HCT116 (cell line): ENCODE data around the gene ACTL7A. TPM values are rescaled to one million over a fixed set of nuclear protein-coding genes. Genes with fewer than 3 reads are reported as not detected.

Experiments used
- ATAC-seq: fragments of 200-7000 bp; cut with Tn5 transposase; 2 replicates; pipeline ENCODE4 v1.9.1; 2020; ENCODE audit warnings: mild to moderate bottlenecking, moderate library complexity
- BruUV-seq: library from RNA; stranded (reverse); fragments of 400-500 nt; replicated peaks from 2 replicates; lab custom pipeline; 2021; lab: Mats Ljungman, UMichigan
- CTCF ChIA-PET: fragments of 300-600 bp; sonication (Branson Sonifier 250); formaldehyde crosslinking; loops from one replicate; lab custom pipeline; 2021; ENCODE audit warnings: antibody characterized with exemption; lab: Charles Lee
- POLR2A ChIA-PET: fragments of 300-600, 350-600 bp; sonication (Branson Sonifier 250); formaldehyde crosslinking; loops from one replicate; lab custom pipeline; 2021; ENCODE audit warnings: antibody characterized with exemption; lab: Charles Lee
- RAD21 ChIA-PET, 2 experiments: fragments of 300-600 bp; sonication (Branson Sonifier 250); formaldehyde crosslinking; loops; one replicate each; lab custom pipeline; 2023; ENCODE audit warnings: low total read pairs in 2 of 2; ENCODE audit not compliant: uncharacterized antibody in 2 of 2, unreplicated experiment in 2 of 2, low non-redundant PET in 1 of 2; lab: Charles Lee
- DNase-seq: peaks from one replicate; pipeline ENCODE4 v3.0.0-alpha.2; 2010; ENCODE audit warnings: low read depth, low spot score
- H2AFZ ChIP-seq: fragments of 200-600 bp; shearing (Covaris generic), sonication (generic); 2 replicates; pipeline ENCODE4 v1.6.1; 2017; ENCODE audit warnings: low read depth, mixed run types, mixed read lengths, antibody characterized with exemption, low read length; ENCODE audit not compliant: poor library complexity, severe bottlenecking
- H3K27ac ChIP-seq: 2 replicates; pipeline ENCODE4 v1.5.1; 2012; ENCODE audit warnings: low read depth, low read length
- H3K27me3 ChIP-seq: fragments of 200-600 bp; sonication (generic); 2 replicates; pipeline ENCODE4 v1.6.1; 2016; ENCODE audit warnings: mixed run types, low read length, mixed read lengths; ENCODE audit not compliant: insufficient read depth
- H3K36me3 ChIP-seq, 2 experiments: fragments of 200-500 bp in 1 of 2; fragments of 200-600 bp in 1 of 2; sonication (Bioruptor generic) in 1 of 2; sonication (generic) in 1 of 2; 2 replicates each; pipeline versions ENCODE4 v1.5.1 to v1.6.1; 2014 to 2016; ENCODE audit warnings: low read length in 2 of 2, inconsistent platforms in 1 of 2, mixed read lengths in 1 of 2, mixed run types in 1 of 2; ENCODE audit not compliant: insufficient read depth in 2 of 2, control insufficient read depth in 1 of 2
- H3K4me1 ChIP-seq, 2 experiments: fragments of 200-600 bp in 1 of 2; sonication (generic) in 1 of 2; 2 replicates each; pipeline versions ENCODE4 v1.5.1 to v1.6.1; 2012 to 2017; ENCODE audit warnings: low read length in 2 of 2, inconsistent platforms in 1 of 2, mild to moderate bottlenecking in 1 of 2, mixed read lengths in 1 of 2, mixed run types in 1 of 2, moderate library complexity in 1 of 2; ENCODE audit not compliant: insufficient read depth in 2 of 2, control insufficient read depth in 1 of 2
- H3K4me2 ChIP-seq: fragments of 200-600 bp; sonication (generic); 2 replicates; pipeline ENCODE4 v1.6.1; 2017; ENCODE audit warnings: mixed run types, low read length, mixed read lengths
- H3K4me3 ChIP-seq, 2 experiments: fragments of 200-600 bp in 1 of 2; sonication (generic) in 1 of 2; replicated peaks in 1 of 2; 2 replicates each; pipeline ENCODE4 v1.5.1; 2011 to 2016; ENCODE audit warnings: low read length in 2 of 2, control low read depth in 1 of 2, low read depth in 1 of 2, mild to moderate bottlenecking in 1 of 2, mixed read lengths in 1 of 2, mixed run types in 1 of 2
- H3K79me2 ChIP-seq: fragments of 200-600 bp; sonication (generic); 2 replicates; pipeline ENCODE4 v1.6.1; 2017; ENCODE audit warnings: mild to moderate bottlenecking, mixed run types, low read length, moderate library complexity, mixed read lengths; ENCODE audit not compliant: insufficient read depth
- H3K9ac ChIP-seq: fragments of 200-600 bp; sonication (generic); 2 replicates; pipeline ENCODE4 v1.6.1; 2016; ENCODE audit warnings: low read length, mixed read lengths
- H3K9me2 ChIP-seq: fragments of 200-600 bp; sonication (generic), shearing (Covaris generic); 2 replicates; pipeline ENCODE4 v1.6.1; 2017; ENCODE audit warnings: mixed run types, mild to moderate bottlenecking, moderate library complexity; ENCODE audit not compliant: insufficient read depth
- H3K9me3 ChIP-seq, 2 experiments: fragments of 200-500 bp in 1 of 2; fragments of 200-600 bp in 1 of 2; sonication (Bioruptor generic) in 1 of 2; sonication (generic) in 1 of 2; 2 replicates each; pipeline ENCODE4 v1.6.1; 2014 to 2017; ENCODE audit warnings: low read length in 2 of 2, mixed read lengths in 2 of 2, inconsistent platforms in 1 of 2, low read depth in 1 of 2, mild to moderate bottlenecking in 1 of 2, mixed run types in 1 of 2, moderate library complexity in 1 of 2; ENCODE audit not compliant: control insufficient read depth in 1 of 2, insufficient read depth in 1 of 2
- H4K20me1 ChIP-seq: fragments of 200-600 bp; sonication (generic), shearing (Covaris generic); 2 replicates; pipeline ENCODE4 v1.6.1; 2017; ENCODE audit warnings: mixed run types, mild to moderate bottlenecking, moderate library complexity; ENCODE audit not compliant: insufficient read depth
- EZH2phosphoT487 ChIP-seq: fragments of 200-600 bp; IDR thresholded peaks from 2 replicates; pipeline ENCODE4 v1.6.1; 2018; ENCODE audit warnings: antibody characterized with exemption, borderline replicate concordance
- FOSL1 ChIP-seq: IDR thresholded peaks from 2 replicates; pipeline ENCODE4 v1.6.1; 2012; ENCODE audit warnings: low read depth
- JUND ChIP-seq: IDR thresholded peaks from 2 replicates; pipeline ENCODE4 v1.6.1; 2012
- RAD21 ChIP-seq: IDR thresholded peaks from 2 replicates; pipeline ENCODE4 v1.6.1; 2012; ENCODE audit warnings: low read depth, mild to moderate bottlenecking
- SIN3A ChIP-seq: IDR thresholded peaks from 2 replicates; pipeline ENCODE4 v1.6.1; 2012; ENCODE audit warnings: low read depth
- SP1 ChIP-seq: IDR thresholded peaks from 2 replicates; pipeline ENCODE4 v1.6.1; 2012; ENCODE audit warnings: low read depth
- SRF ChIP-seq: IDR thresholded peaks from 2 replicates; pipeline ENCODE4 v1.6.1; 2012; ENCODE audit warnings: low read depth
- TCF7L2 ChIP-seq: IDR thresholded peaks from 2 replicates; pipeline ENCODE4 v1.7.0; 2011; ENCODE audit warnings: borderline replicate concordance, inconsistent platforms; ENCODE audit not compliant: insufficient read depth, insufficient read length; ENCODE audit errors: extremely low read depth
- YY1 ChIP-seq: IDR thresholded peaks from 2 replicates; pipeline ENCODE4 v1.6.1; 2011; ENCODE audit warnings: low read length, low read depth, moderate library complexity, mild to moderate bottlenecking; ENCODE audit not compliant: insufficient replicate concordance; ENCODE audit errors: extremely low read depth
- ZFX ChIP-seq: fragments of 450-650 bp; IDR thresholded peaks from 2 replicates; pipeline ENCODE4 v1.6.1; 2017
- ZNF274 ChIP-seq: fragments of 200-500 bp; sonication (Bioruptor generic); IDR thresholded peaks from 2 replicates; pipeline ENCODE4 v1.6.1; 2014; ENCODE audit warnings: mild to moderate bottlenecking, low read depth, low read length, inconsistent platforms
- intact Hi-C: fragments of 100-400 bp; cut with micrococcal nuclease; formaldehyde crosslinking; loops from 2 replicates; pipeline ENCODE4 v1.10.0; 2022
- total RNA-seq: library from RNA; stranded (reverse); gene quantifications from one replicate; pipeline ENCODE4 v1.2.1, GENCODE V29; 2021; ENCODE audit not compliant: unreplicated experiment
- TF ChIP-seq, protein P1 (sequence below): IDR thresholded peaks from 2 replicates; pipeline ENCODE4 v1.6.1; 2012
- TF ChIP-seq, protein P2 (sequence below): IDR thresholded peaks from 2 replicates; pipeline ENCODE4 v1.6.1; 2012; ENCODE audit warnings: low read depth
- TF ChIP-seq, protein P3 (sequence below): IDR thresholded peaks from 2 replicates; pipeline ENCODE4 v1.6.1; 2011; ENCODE audit warnings: mild to moderate bottlenecking, low read length, moderate library complexity; ENCODE audit not compliant: insufficient replicate concordance; ENCODE audit errors: extremely low read depth
- TF ChIP-seq, protein P4 (sequence below): IDR thresholded peaks from 2 replicates; pipeline ENCODE4 v1.6.1; 2012

ACTL7A gene
- total RNA-seq, 1 experiment from 2014 or later, result not detected

DNA sequence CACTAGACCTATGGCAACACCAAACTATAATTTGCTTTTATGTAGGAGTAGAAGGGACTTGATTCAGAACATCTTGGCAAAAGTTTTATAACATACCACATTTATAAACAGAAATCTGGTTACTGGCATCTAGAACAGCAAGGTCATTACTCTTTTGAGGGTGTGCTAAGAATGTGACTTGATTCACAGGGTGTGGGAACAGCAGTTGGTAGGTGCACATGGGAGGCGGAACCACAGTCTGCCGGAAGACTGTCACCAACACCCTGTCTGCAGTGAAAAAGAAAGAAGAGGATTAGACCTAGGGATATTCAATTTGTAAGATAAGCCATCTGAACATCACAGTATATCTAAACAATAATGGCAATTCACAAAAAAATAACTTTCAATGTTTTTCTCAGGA, 48.8 kb downstream of the ACTL7A start:
- no peaks in the 10 kb centered on the region for H3K4me1 ChIP-seq
- no peaks in the 10 kb centered on the region for H3K9me3 ChIP-seq
- H3K27ac ChIP-seq, result no peak overlapping the region
- DNase-seq, result no peak
- no peak overlapping the region for H3K4me2 ChIP-seq
- TF ChIP-seq ZFX (no peak), ZNF274 (no peak), SP1 (no peak)
- intact Hi-C loops, result no loop called here
- no peaks in the 10 kb centered on the region for H4K20me1 ChIP-seq
- H3K9me2 ChIP-seq, result no peaks in the 10 kb centered on the region
- ATAC-seq, result no peak
- no peaks in the 10 kb centered on the region for H3K27me3 ChIP-seq
- H2AFZ ChIP-seq, result no peak overlapping the region
- no peak overlapping the region for H3K4me3 ChIP-seq
- H3K9ac ChIP-seq, result no peak overlapping the region
- ChIA-PET CTCF (no interaction called here), RAD21 (no interaction called here), POLR2A (no interaction called here)
- no peaks in the 10 kb centered on the region for H3K79me2 ChIP-seq
- BruUV-seq, result no TSS peak
- H3K36me3 ChIP-seq, result peaks cover 30 to 47% of the 10 kb centered on the region in 2 experiments

DNA sequence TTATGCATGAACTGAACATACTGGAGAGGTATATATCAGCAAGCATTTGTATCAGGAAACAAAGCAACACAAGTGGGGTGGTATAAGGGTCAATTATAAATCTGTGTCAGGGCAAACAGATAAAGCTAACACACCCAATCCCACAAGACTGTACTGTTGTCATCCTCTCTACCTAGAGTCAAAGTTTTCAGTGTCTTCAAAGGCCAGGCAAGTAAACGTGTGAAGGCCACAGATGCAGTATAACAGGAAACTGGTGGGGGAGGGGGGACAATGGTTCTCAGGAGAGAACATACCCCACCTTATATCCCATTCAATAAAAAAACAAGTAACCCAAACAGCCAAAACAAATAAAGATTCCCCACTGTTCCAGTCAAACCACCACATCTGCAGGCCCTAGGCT, 49.8 kb downstream of the ACTL7A start:
- no peaks in the 10 kb centered on the region for H3K4me1 ChIP-seq
- POLR2A ChIA-PET, result no interaction called here
- intact Hi-C loops, result no loop called here
- no peaks in the 10 kb centered on the region for H3K27me3 ChIP-seq
- no peak overlapping the region for H3K9ac ChIP-seq
- no peak overlapping the region for H3K27ac ChIP-seq
- H3K9me3 ChIP-seq, result no peaks in the 10 kb centered on the region
- no peak overlapping the region for H3K4me3 ChIP-seq
- no peaks in the 10 kb centered on the region for H3K79me2 ChIP-seq
- no peak overlapping the region for H3K4me2 ChIP-seq
- BruUV-seq, result no TSS peak
- CTCF ChIA-PET, result no interaction called here
- no peak overlapping the region for H2AFZ ChIP-seq
- RAD21 ChIA-PET, result no interaction called here
- no peaks in the 10 kb centered on the region for H4K20me1 ChIP-seq
- TF ChIP-seq FOSL1, result no peak
- TF ChIP-seq SP1, result no peak
- TF ChIP-seq RAD21, result no peak
- TF ChIP-seq, protein P1, sequence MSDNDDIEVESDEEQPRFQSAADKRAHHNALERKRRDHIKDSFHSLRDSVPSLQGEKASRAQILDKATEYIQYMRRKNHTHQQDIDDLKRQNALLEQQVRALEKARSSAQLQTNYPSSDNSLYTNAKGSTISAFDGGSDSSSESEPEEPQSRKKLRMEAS, result no peak
- TF ChIP-seq EZH2phosphoT487, result no peak
- TF ChIP-seq SIN3A, result no peak
- TF ChIP-seq, protein P2, sequence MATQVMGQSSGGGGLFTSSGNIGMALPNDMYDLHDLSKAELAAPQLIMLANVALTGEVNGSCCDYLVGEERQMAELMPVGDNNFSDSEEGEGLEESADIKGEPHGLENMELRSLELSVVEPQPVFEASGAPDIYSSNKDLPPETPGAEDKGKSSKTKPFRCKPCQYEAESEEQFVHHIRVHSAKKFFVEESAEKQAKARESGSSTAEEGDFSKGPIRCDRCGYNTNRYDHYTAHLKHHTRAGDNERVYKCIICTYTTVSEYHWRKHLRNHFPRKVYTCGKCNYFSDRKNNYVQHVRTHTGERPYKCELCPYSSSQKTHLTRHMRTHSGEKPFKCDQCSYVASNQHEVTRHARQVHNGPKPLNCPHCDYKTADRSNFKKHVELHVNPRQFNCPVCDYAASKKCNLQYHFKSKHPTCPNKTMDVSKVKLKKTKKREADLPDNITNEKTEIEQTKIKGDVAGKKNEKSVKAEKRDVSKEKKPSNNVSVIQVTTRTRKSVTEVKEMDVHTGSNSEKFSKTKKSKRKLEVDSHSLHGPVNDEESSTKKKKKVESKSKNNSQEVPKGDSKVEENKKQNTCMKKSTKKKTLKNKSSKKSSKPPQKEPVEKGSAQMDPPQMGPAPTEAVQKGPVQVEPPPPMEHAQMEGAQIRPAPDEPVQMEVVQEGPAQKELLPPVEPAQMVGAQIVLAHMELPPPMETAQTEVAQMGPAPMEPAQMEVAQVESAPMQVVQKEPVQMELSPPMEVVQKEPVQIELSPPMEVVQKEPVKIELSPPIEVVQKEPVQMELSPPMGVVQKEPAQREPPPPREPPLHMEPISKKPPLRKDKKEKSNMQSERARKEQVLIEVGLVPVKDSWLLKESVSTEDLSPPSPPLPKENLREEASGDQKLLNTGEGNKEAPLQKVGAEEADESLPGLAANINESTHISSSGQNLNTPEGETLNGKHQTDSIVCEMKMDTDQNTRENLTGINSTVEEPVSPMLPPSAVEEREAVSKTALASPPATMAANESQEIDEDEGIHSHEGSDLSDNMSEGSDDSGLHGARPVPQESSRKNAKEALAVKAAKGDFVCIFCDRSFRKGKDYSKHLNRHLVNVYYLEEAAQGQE, result no peak
- TF ChIP-seq SRF, result no peak
- TF ChIP-seq, protein P3, sequence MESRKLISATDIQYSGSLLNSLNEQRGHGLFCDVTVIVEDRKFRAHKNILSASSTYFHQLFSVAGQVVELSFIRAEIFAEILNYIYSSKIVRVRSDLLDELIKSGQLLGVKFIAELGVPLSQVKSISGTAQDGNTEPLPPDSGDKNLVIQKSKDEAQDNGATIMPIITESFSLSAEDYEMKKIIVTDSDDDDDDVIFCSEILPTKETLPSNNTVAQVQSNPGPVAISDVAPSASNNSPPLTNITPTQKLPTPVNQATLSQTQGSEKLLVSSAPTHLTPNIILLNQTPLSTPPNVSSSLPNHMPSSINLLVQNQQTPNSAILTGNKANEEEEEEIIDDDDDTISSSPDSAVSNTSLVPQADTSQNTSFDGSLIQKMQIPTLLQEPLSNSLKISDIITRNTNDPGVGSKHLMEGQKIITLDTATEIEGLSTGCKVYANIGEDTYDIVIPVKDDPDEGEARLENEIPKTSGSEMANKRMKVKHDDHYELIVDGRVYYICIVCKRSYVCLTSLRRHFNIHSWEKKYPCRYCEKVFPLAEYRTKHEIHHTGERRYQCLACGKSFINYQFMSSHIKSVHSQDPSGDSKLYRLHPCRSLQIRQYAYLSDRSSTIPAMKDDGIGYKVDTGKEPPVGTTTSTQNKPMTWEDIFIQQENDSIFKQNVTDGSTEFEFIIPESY, result no peak
- TF ChIP-seq YY1, result no peak
- TF ChIP-seq, protein P4, sequence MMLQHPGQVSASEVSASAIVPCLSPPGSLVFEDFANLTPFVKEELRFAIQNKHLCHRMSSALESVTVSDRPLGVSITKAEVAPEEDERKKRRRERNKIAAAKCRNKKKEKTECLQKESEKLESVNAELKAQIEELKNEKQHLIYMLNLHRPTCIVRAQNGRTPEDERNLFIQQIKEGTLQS, result no peak
- no peak for TF ChIP-seq JUND
- TF ChIP-seq TCF7L2, result no peak
- no peaks in the 10 kb centered on the region for H3K9me2 ChIP-seq
- no peak for DNase-seq
- peaks cover 25 to 47% of the 10 kb centered on the region in 2 experiments for H3K36me3 ChIP-seq
- no peak for ATAC-seq
